HG03460 (cell line): Measurements from ENCODE around the gene BARD1.
A peak's percentile ranks its signal among the peaks of the same experiment; 100 is the strongest.
"Not testable (repeated sequence)": the region's sequence is repeated elsewhere in the genome, so short reads cannot be mapped to it uniquely, and the experiment has no call there.

Experiments used
- ATAC-seq: cut with Tn5 transposase; IDR thresholded peaks from one replicate; pipeline ENCODE4 v1.9.1; 2021; ENCODE audit not compliant: unreplicated experiment

Gene BARD1

DNA sequence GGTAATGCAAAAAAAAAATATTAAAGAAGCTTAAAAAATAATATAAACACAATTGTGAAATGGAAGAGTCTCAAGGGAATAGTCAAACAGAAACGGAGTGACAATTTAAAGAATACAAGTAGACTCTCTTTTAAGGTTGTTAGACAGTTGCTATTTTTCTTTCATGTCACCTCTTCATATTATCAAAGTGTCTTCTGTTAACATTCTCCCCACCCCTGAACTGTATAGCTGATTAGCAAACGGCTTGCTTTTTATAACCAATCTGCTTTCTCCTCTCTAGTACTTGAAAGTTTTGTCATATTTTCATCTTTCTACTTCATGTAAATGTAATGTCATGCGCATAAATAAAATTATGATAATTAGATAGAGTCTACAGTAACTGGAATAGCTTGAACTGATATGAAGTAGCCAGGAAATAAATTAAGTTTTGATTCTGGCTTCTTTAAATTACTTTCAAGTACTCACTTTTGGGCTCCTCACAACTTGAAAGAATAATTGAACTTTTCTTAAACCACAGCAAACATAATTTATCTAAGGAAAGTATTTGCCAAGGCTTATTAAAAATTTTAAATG lies 37.0 kb downstream of the BARD1 start:
- ATAC-seq: no peak

DNA sequence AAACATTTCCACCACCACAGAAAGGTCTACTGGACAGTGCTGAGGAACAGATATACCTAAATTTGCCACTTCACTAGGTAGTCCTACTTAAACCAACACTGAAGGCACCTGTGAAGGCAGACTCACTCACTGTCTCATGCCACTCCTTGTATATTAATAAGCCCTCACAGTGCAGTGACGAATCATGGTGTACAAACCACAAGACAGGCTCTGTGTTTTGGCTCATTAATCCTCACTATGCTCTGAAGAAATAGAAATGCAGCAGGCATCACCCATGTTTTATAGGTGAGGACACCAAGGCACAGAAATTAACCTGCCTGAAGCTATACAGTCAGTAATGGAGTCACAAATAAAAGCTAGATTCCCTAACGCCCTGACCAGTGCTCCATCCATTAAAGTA lies 44.3 kb downstream of the BARD1 start:
- no peak for ATAC-seq

DNA sequence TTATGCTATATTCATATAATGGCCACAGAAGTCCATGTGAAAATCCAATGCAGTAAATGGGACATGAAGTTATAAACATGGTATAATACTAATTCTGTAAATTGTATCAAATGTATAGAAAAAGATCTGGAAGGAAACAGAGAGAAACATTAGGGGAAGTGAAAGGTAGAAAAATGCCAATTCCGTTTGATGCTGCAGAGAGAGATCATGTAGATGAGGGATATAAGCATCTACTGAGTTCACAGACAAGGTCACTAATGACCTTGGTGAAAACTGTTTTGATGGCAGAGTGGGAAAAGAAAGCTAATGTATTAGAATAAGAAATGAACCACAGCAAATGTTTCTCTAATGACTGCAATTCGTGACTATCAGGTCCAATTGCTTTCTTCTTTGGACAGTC lies 56.0 kb downstream of the BARD1 start:
- ATAC-seq: no peak

DNA sequence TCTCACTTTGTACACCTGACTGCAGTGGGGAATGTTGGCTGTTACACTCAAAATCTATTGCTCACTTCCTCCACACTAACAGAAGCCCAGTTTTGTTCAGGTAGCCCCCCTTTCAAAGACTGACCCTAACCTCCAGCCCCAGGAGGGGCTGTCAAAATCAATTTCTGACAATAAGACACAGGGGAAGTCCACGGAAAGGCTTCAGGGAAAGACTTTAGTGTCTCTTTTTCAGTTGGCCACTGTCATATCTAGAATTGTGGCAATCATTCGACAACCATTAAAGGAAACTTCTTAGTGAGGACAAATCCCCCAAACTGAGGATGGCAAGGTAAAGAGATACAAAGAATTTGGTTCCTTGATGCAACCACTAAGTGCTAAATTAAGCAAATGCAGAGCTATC lies 59.0 kb downstream of the BARD1 start:
- ATAC-seq: no peak

DNA sequence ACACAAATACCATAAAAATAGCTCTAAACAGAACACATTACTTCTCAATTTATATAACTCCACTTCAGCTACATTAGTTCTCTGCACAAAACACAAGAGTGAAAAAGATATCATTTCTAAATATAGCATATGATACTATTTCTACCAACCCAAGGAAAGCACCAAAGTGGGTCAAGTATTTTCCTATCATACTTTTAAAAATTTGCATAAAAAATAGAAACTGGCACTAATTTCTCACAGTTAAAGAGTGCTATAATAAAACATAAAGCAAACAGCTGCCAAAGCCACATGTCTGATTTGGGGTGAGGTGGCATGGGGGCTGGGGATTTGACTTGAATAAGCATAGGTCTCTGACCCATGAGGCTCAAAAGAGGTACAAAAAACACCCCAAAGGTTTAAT lies 61.5 kb downstream of the BARD1 start:
- ATAC-seq: peak; percentile 44

DNA sequence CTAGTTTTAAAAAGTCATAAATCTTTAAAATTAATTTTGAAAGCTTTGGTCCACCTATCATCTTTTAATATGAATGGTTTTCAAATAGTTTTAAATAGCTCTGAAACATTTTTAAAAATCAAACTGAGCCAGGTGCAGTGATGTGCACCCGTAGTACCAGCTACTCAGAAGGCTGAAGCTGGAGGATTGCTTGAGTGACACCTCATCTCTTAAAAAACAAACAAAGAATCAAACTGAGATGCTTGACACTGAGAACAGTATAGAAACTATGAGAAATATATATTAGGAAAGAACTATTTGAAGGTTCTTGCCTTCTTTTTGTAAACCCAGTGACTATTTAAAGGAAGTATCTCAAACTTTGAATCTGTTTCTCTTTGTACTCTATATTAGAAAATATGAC lies 67.4 kb downstream of the BARD1 start:
- no peak for ATAC-seq

DNA sequence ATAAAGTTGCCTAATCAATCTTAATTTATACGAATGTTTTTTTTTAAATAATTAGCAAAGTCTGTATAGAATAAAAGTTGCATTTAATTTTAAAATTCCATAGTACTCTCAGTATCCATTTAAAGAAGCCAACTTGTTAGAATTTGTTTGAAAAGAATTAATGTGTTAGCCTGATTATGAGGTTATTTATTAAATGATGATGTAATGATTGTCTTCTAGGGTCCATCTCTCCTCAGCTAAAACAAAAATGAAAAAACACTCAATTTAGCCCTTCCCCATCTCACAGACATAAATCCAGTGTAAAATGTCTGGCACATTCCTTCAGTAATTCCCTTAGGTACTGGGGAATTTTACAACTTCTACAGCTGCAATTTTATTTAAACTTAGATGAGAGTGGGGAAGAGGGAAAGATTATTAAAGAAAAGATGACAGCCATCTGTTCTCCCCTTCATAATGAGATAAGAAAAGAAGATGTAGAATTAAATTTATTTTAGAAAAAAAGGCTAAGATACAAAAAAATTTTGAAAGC lies 68.6 kb downstream of the BARD1 start:
- no peak for ATAC-seq

DNA sequence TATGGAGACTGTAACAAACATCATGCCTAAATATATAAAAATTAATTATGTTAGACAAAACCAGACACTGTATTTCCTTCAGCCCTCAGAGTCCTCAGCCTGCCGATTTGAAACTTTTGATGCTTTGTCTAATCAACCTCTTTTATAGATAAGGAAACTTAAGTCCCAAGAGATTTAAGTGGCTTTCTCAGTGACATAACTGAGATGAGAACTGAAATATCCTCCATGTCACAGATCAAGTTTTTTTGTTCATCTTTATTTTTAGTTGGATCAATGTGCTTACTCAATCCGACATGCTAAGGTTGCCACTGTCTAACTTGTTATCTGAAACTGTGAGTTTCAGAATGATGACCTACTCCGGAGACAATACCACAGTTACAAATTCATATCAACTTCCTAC lies 72.3 kb downstream of the BARD1 start:
- ATAC-seq: peak; percentile 98

DNA sequence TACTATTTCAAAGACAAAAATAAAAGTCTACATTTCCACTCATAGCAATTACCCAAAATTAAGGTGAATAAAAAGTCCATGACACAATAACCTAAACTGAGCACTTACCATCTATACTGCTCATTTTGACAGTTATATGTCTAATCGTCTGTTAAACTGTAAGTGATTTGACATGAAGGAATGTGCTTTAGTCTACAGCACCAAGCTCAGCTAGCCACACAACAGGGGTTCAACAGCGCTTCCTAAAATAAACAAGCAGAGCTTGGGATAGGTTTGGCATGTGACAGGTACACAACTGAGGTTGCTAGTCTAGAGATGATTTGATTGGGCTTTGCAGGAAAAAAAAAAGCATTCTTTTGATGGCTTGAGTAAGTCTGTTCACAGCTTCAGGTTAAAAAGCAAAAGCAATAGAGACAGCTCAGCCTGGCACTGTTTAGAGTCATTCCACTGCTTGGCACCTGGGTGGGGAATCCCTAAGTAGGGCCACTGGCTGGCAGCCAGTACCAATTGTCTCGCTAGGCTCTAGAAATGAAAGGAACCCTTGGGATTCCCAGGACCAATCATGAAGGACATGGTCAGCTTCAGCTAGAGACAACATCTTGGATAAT lies 78.6 kb downstream of the BARD1 start:
- ATAC-seq: peak; percentile 63

DNA sequence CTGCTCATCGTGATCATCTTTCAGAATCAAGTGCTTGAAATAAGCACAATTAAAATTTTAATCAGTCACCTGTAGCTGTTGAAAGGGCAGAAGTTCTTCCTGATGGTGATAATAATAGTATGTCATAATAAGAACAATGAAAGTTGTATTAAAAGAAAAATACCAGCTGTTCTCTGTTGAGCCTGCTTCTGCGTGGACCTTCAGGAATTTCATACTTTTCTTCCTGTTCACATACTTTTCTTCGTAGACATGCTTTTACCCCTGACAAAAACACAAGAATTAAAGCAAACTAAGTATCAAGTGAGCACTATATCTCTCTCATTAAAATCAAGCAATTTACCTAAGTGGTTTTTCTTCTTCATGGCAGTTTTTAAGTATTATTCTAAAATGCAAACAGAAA lies 79.2 kb downstream of the BARD1 start:
- no peak for ATAC-seq

DNA sequence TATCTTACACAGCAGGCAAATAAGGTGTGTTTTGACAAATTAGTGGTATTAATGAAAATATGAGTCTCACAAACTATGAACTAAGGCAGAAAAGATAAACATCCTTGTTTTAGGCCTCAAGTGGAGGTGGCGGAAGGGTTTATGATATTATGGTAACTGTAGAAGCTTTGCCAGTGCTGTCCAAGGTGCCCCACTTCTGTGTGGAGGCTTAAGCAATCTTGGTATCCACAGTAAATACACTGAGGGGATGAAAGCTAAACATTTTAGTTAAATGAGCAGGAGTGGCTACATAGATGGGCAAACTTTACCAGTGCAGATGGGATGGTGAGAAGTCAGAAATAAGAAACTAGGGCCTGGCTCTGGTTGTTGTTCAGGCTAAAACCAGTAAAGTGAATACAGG lies 84.7 kb downstream of the BARD1 start:
- no peak for ATAC-seq

DNA sequence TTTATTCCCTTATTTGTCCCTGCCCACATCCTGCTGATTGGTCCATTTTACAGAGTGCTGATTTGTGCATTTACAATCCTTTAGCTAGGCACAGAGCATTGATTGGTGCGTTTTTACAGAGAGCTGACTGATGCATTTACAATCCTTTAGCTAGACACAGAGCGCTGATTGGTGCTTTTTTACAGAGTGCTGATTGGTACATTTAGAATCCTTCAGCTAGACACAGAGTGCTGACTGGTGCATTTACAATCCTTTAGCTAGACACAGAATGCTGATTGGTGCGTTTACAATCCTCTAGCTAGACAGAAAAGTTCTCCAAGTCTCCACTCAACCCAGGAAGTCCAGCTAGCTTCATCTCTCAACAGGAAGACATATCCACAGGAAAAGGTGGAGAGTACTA lies 91.6 kb downstream of the BARD1 start:
- ATAC-seq: not testable (repeated sequence)

DNA sequence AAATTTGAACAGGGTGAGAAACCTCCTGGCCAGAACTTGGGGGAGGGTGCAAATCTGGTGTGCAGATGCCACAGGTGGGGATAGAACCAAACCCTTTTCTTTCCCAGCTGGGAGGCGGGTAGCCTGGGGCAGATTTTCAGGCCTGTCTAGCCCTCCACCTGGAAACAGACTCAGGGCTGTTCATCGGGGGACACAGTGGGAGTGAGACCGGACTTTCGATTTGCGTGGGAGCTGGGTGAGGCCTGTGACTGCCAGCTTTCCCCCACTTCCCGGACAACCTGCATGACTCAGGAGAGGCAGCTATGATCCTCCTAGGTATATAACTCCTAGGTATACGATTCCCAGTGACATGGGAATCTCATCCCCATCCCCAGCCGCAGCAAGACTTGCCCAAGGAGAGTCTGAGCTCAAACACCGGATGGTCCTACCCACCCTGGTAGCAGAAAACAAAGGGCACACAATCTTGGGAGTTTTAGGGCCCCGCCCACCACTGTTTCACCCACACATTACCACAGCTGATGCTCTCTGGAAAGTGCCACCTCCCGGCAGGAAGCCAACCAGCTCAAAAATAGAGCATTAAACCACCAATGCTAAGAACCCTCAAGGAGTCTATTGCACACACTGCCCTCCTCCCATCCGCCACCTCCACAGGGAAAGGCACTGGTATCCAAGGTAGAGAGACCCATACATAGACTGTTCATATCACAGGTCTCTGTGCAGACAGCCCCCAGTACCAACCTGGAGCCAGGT lies 92.5 kb downstream of the BARD1 start:
- no peak for ATAC-seq

DNA sequence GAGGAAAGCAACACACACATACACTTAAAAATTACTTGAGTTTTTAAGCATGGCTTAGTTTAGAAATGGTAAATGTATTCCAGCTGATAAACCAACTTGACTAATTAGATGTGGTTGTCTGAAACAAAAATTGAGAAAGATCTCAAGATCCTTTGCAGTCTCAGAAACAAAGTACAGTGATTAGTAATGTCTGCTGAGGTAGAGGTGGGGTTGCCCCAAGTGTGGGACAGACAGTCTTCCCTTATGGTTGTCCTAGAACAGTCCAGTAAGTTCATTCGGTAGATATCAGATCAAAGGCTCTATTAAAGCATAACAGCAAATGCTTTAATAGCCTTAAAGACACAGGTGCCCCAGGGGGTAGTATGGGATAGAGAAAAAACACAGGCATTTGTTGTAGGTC lies 94.5 kb downstream of the BARD1 start:
- no peak for ATAC-seq

DNA sequence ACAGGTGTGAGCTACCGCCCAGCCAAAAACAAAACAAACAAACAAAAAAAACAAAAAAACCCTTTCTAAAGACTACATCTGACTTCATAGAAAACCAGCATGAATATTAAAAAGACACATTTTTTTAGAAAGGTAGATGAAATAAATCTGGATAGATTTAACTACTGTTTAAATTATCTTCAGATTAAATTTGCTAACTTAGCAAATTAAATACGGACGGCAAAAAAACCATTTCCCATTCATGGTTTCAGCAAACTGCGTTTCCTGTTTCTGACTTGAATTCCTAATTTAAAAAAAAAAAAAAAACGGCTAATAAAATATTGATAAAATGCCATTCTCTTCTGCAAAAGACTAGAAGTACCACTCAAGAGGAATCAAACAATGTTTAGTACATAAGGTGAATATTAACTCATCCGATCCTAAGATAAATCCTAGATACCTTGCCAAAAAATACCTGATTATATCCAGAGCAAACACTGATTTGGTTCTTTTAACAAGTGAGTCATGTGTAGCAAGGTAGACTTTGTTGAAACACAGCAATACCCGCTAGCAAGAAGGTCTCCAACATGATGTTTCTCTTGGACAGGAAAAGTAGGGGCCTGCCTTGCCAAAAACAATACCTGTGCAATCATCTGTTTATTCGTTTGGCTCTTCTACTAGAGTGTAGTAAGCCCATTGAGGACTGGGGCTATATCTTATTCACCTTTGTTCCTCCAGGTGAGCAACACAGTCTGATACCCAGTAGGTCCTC lies 96.2 kb downstream of the BARD1 start:
- no peak for ATAC-seq

DNA sequence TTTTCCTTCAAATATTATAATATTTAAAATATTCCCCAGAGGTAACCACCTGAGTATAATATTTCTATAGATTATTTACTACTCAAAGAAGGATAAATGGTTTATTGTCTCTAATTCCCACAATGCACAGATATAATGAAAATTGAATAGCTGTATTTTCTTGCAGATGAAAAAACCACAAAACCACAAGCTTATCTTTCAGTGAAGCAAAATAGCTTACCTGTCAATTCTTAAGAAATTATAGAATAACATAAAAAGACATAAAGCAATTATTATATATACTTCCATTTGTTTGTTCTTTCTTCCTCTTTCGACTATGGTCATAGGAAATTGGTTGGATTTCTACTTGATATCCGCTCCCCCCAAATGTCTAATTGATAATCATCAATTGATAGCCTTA lies 98.8 kb downstream of the BARD1 start:
- ATAC-seq: no peak

DNA sequence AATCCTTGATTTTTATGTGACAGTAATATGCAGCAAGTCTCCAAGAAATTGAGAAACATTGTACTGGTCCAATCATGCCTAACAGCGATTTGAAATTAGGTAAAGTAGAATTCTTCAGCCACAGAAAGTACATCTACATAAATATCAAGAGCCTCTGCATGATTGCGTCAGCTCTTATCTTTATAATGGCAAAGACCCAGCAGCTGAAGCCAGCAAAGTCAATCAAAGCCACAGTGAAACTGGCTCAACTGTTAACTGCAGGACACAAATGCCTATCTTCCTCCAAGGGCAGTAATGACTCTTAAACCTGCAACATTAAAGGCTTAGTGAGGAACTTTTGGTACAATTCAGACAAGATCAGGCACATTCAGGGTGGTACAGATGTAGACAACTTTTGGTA lies 102.5 kb downstream of the BARD1 start:
- no peak for ATAC-seq

DNA sequence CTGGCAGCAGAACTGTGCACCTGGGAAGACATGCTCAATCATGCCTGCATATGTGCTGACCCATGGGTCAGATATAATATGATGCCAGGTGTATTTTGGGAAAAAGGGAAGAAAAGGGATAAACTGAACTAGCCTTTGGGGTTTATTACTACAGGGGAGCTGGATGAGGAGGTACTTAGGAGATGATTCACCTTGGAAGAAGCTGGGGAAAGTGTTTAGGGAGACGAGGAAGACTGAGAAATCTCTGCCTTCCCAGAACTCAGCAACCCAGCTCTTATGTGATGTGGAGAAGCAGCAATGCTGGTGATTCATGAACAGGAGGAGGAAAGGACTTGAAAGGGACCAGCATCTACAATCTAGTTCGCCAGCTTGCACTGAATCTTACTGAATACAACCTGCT lies 110.2 kb downstream of the BARD1 start:
- no peak for ATAC-seq

DNA sequence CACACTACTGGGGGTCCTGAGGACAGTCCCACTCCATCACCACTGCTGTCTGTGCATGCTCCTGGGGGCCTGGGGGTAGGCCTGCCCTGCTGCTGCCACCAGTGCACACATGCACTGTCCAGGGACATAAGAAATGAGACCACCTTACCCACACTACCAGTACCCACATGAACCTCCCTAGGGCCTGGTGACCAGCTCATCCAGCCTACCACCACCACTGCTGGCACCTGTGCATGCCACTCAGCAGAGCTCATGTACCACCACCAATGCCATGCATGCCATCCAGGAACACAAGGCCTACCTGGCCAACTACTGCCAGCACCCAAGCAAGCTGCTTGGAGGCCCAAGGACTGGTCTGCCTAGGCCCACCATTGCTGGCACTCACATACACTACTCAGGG lies 112.8 kb downstream of the BARD1 start:
- no peak for ATAC-seq

DNA sequence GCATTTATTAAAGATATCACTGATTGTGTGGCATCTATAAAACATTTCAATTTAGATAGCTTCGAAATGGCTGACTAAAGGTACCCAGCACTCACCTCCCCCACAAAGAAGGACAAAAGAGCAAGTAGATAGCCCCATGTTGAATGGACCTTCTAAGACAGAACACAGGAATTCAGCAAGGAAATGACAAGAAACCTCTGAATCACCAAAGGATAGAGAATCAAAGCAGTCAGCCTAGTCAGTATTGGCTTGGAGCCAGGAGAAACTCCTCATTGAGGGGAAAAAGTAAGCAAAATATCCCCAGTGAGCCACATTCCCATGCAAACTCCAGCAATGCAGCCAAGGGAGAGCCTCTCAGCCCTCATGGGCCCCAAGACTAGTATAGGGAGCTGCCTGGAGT lies 113.7 kb downstream of the BARD1 start:
- ATAC-seq: no peak

DNA sequence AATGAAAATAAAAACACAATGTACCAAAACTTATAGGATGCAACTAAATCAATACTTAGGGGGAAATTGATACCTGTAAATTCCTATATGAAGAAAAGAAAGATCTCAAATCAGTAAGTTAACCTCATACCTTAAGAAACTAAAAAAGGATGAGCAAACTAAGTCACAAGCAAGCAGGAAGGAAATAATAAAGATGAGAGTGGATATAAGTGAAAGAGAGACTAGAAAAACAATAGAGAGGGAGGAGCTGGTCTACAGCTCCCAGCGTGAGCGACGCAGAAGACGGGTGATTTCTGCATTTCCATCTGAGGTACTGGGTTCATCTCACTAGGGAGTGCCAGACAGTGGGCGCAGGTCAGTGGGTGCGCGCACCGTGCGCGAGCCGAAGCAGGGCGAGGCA lies 125.9 kb downstream of the BARD1 start:
- peak; percentile 62 for ATAC-seq

DNA sequence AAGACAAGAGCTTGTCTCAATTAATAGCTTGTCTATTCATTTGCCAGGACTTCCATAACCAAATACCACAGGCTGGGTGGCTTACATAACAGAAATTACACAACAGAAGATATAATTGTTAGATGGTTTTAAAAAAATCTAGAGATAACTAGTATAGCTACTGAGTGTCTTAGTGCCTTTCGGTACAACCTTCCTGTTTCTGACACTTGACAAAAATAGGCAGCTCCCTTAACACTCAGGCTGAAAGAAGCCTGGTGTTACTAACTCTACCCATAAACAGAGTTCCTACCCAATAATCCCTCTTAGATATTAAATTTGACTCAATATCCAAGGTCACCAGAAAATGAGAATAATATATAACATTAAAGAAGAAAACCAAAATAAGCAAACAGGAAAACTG lies 129.7 kb downstream of the BARD1 start:
- peak; percentile 38 for ATAC-seq
